Brain microvascular endothelial cell (primary cell): ENCODE measurements around the gene VIPAS39.

Experiments used
- DNase-seq: peaks from one replicate; pipeline ENCODE4 v3.0.0-alpha.2; 2020
- H3K27ac ChIP-seq: fragments of 250-450 bp; sonication (Bioruptor Pico); 2 replicates; pipeline ENCODE4 v1.5.1; 2020; ENCODE audit warnings: mild to moderate bottlenecking, moderate library complexity
- H3K27me3 ChIP-seq: fragments of 250-450 bp; sonication (Bioruptor Pico); replicated peaks from 2 replicates; pipeline ENCODE4 v1.5.1; 2020; ENCODE audit warnings: mild to moderate bottlenecking
- H3K36me3 ChIP-seq: fragments of 250-450 bp; sonication (Bioruptor Pico); replicated peaks from 2 replicates; pipeline ENCODE4 v1.5.1; 2020; ENCODE audit warnings: mild to moderate bottlenecking
- H3K4me3 ChIP-seq: 2 replicates; pipeline ENCODE4 v1.5.1; 2011; ENCODE audit warnings: low read depth, mild to moderate bottlenecking, control low read depth, low read length, moderate library complexity
- in situ Hi-C: cut with HindIII; loops from 2 replicates; pipeline ENCODE4 v1.10.0; 2017; ENCODE audit warnings: low sequenced_read_pairs, low pct_ligation_motif_present
- TF ChIP-seq, protein P1 (sequence below): IDR thresholded peaks from 2 replicates; pipeline ENCODE4 v1.5.1; 2011; ENCODE audit warnings: low read depth, mild to moderate bottlenecking, moderate library complexity, low read length, control low read depth, inconsistent platforms; ENCODE audit errors: missing control alignments

Gene VIPAS39

GRCh38 chr14:77475432-77476115, 18.2 kb upstream of the VIPAS39 start:
- TF ChIP-seq, protein P1, sequence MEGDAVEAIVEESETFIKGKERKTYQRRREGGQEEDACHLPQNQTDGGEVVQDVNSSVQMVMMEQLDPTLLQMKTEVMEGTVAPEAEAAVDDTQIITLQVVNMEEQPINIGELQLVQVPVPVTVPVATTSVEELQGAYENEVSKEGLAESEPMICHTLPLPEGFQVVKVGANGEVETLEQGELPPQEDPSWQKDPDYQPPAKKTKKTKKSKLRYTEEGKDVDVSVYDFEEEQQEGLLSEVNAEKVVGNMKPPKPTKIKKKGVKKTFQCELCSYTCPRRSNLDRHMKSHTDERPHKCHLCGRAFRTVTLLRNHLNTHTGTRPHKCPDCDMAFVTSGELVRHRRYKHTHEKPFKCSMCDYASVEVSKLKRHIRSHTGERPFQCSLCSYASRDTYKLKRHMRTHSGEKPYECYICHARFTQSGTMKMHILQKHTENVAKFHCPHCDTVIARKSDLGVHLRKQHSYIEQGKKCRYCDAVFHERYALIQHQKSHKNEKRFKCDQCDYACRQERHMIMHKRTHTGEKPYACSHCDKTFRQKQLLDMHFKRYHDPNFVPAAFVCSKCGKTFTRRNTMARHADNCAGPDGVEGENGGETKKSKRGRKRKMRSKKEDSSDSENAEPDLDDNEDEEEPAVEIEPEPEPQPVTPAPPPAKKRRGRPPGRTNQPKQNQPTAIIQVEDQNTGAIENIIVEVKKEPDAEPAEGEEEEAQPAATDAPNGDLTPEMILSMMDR = no peak
- in situ Hi-C loops = no loop called here
- no peaks in the 10 kb centered on the region for H3K36me3 ChIP-seq

DNA sequence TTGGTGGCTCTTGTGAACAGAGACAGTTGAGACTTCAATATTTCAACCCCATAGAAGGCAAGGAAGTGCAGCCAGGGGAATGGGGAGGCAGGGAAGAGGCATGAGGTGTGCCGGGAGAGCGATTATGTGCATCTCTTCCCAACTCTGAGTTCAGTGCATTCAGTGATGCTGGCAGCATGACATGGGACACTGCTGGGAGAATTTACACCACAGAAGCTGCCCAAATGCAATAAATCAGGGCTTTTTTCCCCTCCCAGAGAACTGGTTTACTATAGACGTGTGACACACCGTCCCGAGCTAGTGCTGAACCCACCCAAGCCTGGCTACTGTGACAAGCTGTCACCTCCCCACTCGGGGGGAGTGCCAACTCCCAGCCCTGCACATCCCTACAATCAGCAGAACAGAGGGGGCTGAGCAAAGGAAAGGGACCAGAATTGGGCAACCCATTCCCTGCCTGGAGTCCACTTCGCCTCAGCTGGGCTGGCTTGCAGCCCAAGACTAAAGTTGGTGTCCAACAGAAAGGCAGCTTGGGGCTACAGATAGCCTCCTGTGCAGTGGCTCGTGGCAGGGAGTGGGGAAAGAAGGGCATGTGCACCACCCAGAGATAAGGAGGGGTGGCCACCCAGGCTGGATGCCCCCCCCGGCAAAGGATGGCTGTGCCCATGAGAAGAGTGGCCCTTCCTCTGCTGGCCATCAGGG, 17.2 kb upstream of the VIPAS39 start:
- Histone ChIP-seq H3K4me3 (no peak overlapping the region), H3K27ac (no peak overlapping the region), H3K27me3 (peaks cover 2% of the 10 kb centered on the region), H3K36me3 (no peaks in the 10 kb centered on the region)
- in situ Hi-C loops = no loop called here
- TF ChIP-seq, protein P1 = no peak
- no peak for DNase-seq

More at GRCh38 chr14:77475432-77476115, 18.2 kb upstream of the VIPAS39 start:
- peaks cover 2% of the 10 kb centered on the region for H3K27me3 ChIP-seq
- H3K4me3 ChIP-seq = no peak overlapping the region
- H3K27ac ChIP-seq = no peak overlapping the region
- DNase-seq = no peak

- peaks cover 2% of the 10 kb centered on the region for H3K27me3 ChIP-seq
- H3K4me3 ChIP-seq = no peak overlapping the region
- DNase-seq = no peak
- in situ Hi-C loops = no loop called here
- TF ChIP-seq, protein P1 = no peak
- H3K27ac ChIP-seq = no peak overlapping the region
- peaks cover 7% of the 10 kb centered on the region for H3K36me3 ChIP-seq
Measured at GRCh38 chr14:77473921-77474320, 16.5 kb upstream of the VIPAS39 start.

GRCh38 chr14:77470224-77470870, 12.9 kb upstream of the VIPAS39 start:
- Histone ChIP-seq H3K27me3 (peaks cover 2% of the 10 kb centered on the region), H3K4me3 (no peak overlapping the region), H3K27ac (no peak overlapping the region), H3K36me3 (peaks cover 34% of the 10 kb centered on the region)
- DNase-seq = no peak
- in situ Hi-C loops = no loop called here
- TF ChIP-seq, protein P1 = no peak

- DNase-seq = no peak
- Histone ChIP-seq H3K36me3 (peaks cover 42% of the 10 kb centered on the region), H3K4me3 (no peak overlapping the region), H3K27ac (no peak overlapping the region), H3K27me3 (peaks cover 2% of the 10 kb centered on the region)
- in situ Hi-C loops = no loop called here
- TF ChIP-seq, protein P1 = no peak
Measured at GRCh38 chr14:77469539-77469938, 12.1 kb upstream of the VIPAS39 start.
